BJ (cell line): ENCODE measurements around the gene RIC8B. TPM values are rescaled to one million over a fixed set of nuclear protein-coding genes. Genes with fewer than 3 reads are reported as not detected.
"Not testable (repeated sequence)": the region's sequence is repeated elsewhere in the genome, so short reads cannot be mapped to it uniquely, and the experiment has no call there.

Experiments used
- CTCF ChIA-PET: fragments of 350-600 bp; formaldehyde crosslinking; extraction: SDS; loops from one replicate; lab custom pipeline; 2021; ENCODE audit warnings: antibody characterized with exemption, inconsistent platforms; lab: Yijun Ruan, JAX
- POLR2A ChIA-PET: fragments of 300-600 bp; sonication (Branson Sonifier 250); formaldehyde crosslinking; extraction: SDS; loops from one replicate; lab custom pipeline; 2021; ENCODE audit warnings: antibody characterized with exemption; lab: Charles Lee
- DNase-seq: peaks from one replicate; pipeline ENCODE4 v3.0.0-alpha.2; 2011; ENCODE audit warnings: low read depth
- H3K27me3 ChIP-seq: 2 replicates; pipeline ENCODE4 v1.6.0; 2011; ENCODE audit warnings: low read length; ENCODE audit not compliant: control insufficient read depth, insufficient read depth
- H3K36me3 ChIP-seq: 2 replicates; pipeline ENCODE4 v1.5.1; 2011; ENCODE audit warnings: low read length; ENCODE audit not compliant: control insufficient read depth, insufficient read depth
- H3K4me3 ChIP-seq: 2 replicates; pipeline ENCODE4 v1.5.1; 2011; ENCODE audit warnings: low read depth, mild to moderate bottlenecking, control low read depth, low read length
- CTCF ChIP-seq: IDR thresholded peaks from 2 replicates; pipeline ENCODE4 v1.5.1; 2011; ENCODE audit warnings: low read depth, mild to moderate bottlenecking, control low read depth, inconsistent platforms, low read length, moderate library complexity; ENCODE audit not compliant: insufficient read depth
- polyA plus RNA-seq: library from polyadenylated mRNA; depleted of rRNA; stranded (reverse); fragments of >200 nt; gene quantifications from 2 replicates; pipeline ENCODE4 v1.2.3, GENCODE V29; 2011

The RIC8B gene
- polyA plus RNA-seq, 1 experiment: 5.6 TPM

- ChIA-PET POLR2A (no interaction called here), CTCF (interaction anchor here (0.6 to 2.8 kb wide), 18 partner anchors 10 to 693 kb away, joined by 3 to 17 read pairs (median 5); partner anchors contain the start of gene POLR3B)
- peak; percentile 64 for TF ChIP-seq CTCF
- Histone ChIP-seq H3K36me3 (no peaks in the 10 kb centered on the region), H3K27me3 (peaks cover 2% of the 10 kb centered on the region; the same call in 1 of the 2 replicates), H3K4me3 (no peak overlapping the region)
- DNase-seq: no peak
Measured at GRCh38 chr12:106919910-106920544, 145.5 kb downstream of the RIC8B start.

- DNase-seq, POLR2A ChIA-PET, H3K36me3 ChIP-seq, H3K27me3 ChIP-seq, H3K4me3 ChIP-seq: not testable (repeated sequence)
- CTCF ChIA-PET: interaction anchor here (0.6 to 1.7 kb wide), 3 partner anchors 53 to 537 kb away, joined by 3 to 8 read pairs (median 3); no protein-coding TSS in a partner anchor
Measured at GRCh38 chr12:106921976-106922375, 147.5 kb downstream of the RIC8B start.

GRCh38 chr12:106923594-106923993, 149.1 kb downstream of the RIC8B start:
- H3K36me3 ChIP-seq, DNase-seq, H3K4me3 ChIP-seq, H3K27me3 ChIP-seq, POLR2A ChIA-PET, CTCF ChIA-PET: not testable (repeated sequence)

GRCh38 chr12:106924268-106924861, 149.9 kb downstream of the RIC8B start:
- ChIA-PET POLR2A (no interaction called here), CTCF (interaction anchor here (0.6 kb wide), 1 partner anchor 227 kb away, joined by 3 read pairs; no protein-coding TSS in a partner anchor)
- no peak for DNase-seq
- no peaks in the 10 kb centered on the region for H3K36me3 ChIP-seq
- H3K4me3 ChIP-seq: no peak overlapping the region
- no peaks in the 10 kb centered on the region; the same call in 1 of the 2 replicates for H3K27me3 ChIP-seq
- no peak for TF ChIP-seq CTCF

- Histone ChIP-seq H3K27me3 (no peaks in the 10 kb centered on the region; the same call in 1 of the 2 replicates), H3K36me3 (no peaks in the 10 kb centered on the region), H3K4me3 (no peak overlapping the region)
- CTCF ChIA-PET: interaction anchor here (0.5 kb wide), 1 partner anchor 178 kb away, joined by 3 read pairs; no protein-coding TSS in a partner anchor
- POLR2A ChIA-PET: interaction anchor here (0.5 kb wide), 1 partner anchor 178 kb away, joined by 3 read pairs; no protein-coding TSS in a partner anchor
- no peak for DNase-seq
- no peak for TF ChIP-seq CTCF
Measured at GRCh38 chr12:106926657-106927056, 152.2 kb downstream of the RIC8B start.

- DNase-seq: no peak
- no peaks in the 10 kb centered on the region for H3K27me3 ChIP-seq
- CTCF ChIA-PET: no interaction called here
- POLR2A ChIA-PET: no interaction called here
- H3K36me3 ChIP-seq: no peaks in the 10 kb centered on the region
- TF ChIP-seq CTCF: no peak
- no peak overlapping the region for H3K4me3 ChIP-seq
Measured at GRCh38 chr12:106934277-106934676, 159.8 kb downstream of the RIC8B start.
